Breast epithelium (tissue), 3 donors: ENCODE results near the gene NAT16.

Experiments
- POLR2A ChIP-seq: fragments of 450-650 bp; IDR thresholded peaks from one replicate; pipeline ENCODE4 v1.6.1; 2016; ENCODE audit warnings: antibody characterized with exemption, mild to moderate bottlenecking, moderate library complexity
- POLR2AphosphoS5 ChIP-seq, 3 donors: sonication (generic); formaldehyde crosslinking; IDR thresholded peaks; one replicate each; pipeline ENCODE4 v1.6.1; 2017; ENCODE audit warnings: antibody characterized with exemption in 3 of 3

- no peak for TF ChIP-seq POLR2AphosphoS5 (IDR thresholded peaks at IDR 0.05)
- no peak for TF ChIP-seq POLR2A
Observed at GRCh38 chr7:101207459-101207858, 27.4 kb upstream of the NAT16 start.
